IPS-20b (cell line): ENCODE results near the gene SIGLEC8.
"Not testable (repeated sequence)": the region's sequence is repeated elsewhere in the genome, so short reads cannot be mapped to it uniquely, and the experiment has no call there.

Source experiments
- H3K27ac ChIP-seq: one replicate; pipeline ENCODE4 v1.5.1; 2013; ENCODE audit warnings: low read length
- H3K27me3 ChIP-seq: 2 replicates; pipeline ENCODE4 v1.6.1; 2013; ENCODE audit warnings: mild to moderate bottlenecking, low read length, inconsistent platforms; ENCODE audit not compliant: insufficient read depth
- H3K36me3 ChIP-seq: 2 replicates; pipeline ENCODE4 v1.6.1; 2013; ENCODE audit warnings: low read depth, mild to moderate bottlenecking, inconsistent platforms, low read length, moderate library complexity; ENCODE audit not compliant: insufficient read depth
- H3K4me1 ChIP-seq: 2 replicates; pipeline ENCODE4 v1.6.1; 2013; ENCODE audit warnings: mild to moderate bottlenecking, control low read depth, inconsistent platforms, low read length, moderate library complexity; ENCODE audit not compliant: insufficient read depth
- H3K4me3 ChIP-seq: 2 replicates; pipeline ENCODE4 v1.5.1; 2013; ENCODE audit warnings: mild to moderate bottlenecking, low read length, inconsistent platforms
- H3K9ac ChIP-seq: 2 replicates; pipeline ENCODE4 v1.6.1; 2013; ENCODE audit warnings: low read depth, mild to moderate bottlenecking, inconsistent platforms, low read length, moderate library complexity
- H3K9me3 ChIP-seq: 2 replicates; pipeline ENCODE4 v1.6.1; 2013; ENCODE audit warnings: mild to moderate bottlenecking, low read depth, low read length, inconsistent platforms; ENCODE audit not compliant: insufficient read depth

Gene SIGLEC8

DNA sequence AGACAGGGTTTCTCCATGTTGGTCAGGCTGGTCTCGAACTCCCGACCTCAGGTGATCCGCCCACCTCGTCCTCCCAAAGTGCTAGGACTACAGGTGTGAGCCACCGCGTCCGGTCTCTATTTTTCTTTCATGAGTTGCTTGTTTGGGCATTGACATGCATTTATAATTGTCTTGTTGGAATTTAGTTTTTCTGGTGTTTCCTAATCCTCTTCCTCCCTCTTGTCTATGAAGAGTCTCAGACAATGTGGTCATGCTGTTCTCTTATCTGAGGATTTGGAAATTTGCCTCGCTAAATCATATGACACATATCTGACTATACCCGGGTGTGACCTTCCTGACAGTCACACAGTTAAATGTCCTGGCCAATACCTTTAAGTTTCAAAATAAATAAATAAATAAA, 12.7 kb upstream of the SIGLEC8 start:
- H3K36me3 ChIP-seq = no peaks in the 10 kb centered on the region
- H3K4me3 ChIP-seq = no peak overlapping the region
- no peaks in the 10 kb centered on the region for H3K9me3 ChIP-seq
- H3K4me1 ChIP-seq = no peaks in the 10 kb centered on the region
- no peak overlapping the region for H3K27ac ChIP-seq
- H3K27me3 ChIP-seq = peaks cover 27% of the 10 kb centered on the region
- H3K9ac ChIP-seq = no peak overlapping the region

- Histone ChIP-seq H3K27ac (no peak overlapping the region), H3K36me3 (no peaks in the 10 kb centered on the region), H3K9ac (no peak overlapping the region), H3K27me3 (peaks cover 39% of the 10 kb centered on the region), H3K4me3 (no peak overlapping the region), H3K4me1 (no peaks in the 10 kb centered on the region), H3K9me3 (no peaks in the 10 kb centered on the region)
These were observed 11.4 kb upstream of the SIGLEC8 start for GRCh38 chr19:51469629-51470028.

GRCh38 chr19:51469162-51469561, 10.9 kb upstream of the SIGLEC8 start:
- Histone ChIP-seq H3K9ac (no peak overlapping the region), H3K4me3 (no peak overlapping the region), H3K27ac (no peak overlapping the region), H3K36me3 (no peaks in the 10 kb centered on the region), H3K27me3 (peaks cover 43% of the 10 kb centered on the region), H3K4me1 (no peaks in the 10 kb centered on the region), H3K9me3 (no peaks in the 10 kb centered on the region)

GRCh38 chr19:51468545-51468920, 10.3 kb upstream of the SIGLEC8 start:
- Histone ChIP-seq H3K9ac (no peak overlapping the region), H3K27ac (no peak overlapping the region), H3K36me3 (no peaks in the 10 kb centered on the region), H3K9me3 (no peaks in the 10 kb centered on the region), H3K4me3 (no peak overlapping the region), H3K27me3 (peaks cover 41% of the 10 kb centered on the region), H3K4me1 (no peaks in the 10 kb centered on the region)

GRCh38 chr19:51467864-51468544, 9.8 kb upstream of the SIGLEC8 start:
- H3K4me1 ChIP-seq = no peaks in the 10 kb centered on the region
- no peaks in the 10 kb centered on the region for H3K36me3 ChIP-seq
- H3K27me3 ChIP-seq = peaks cover 42% of the 10 kb centered on the region
- H3K9me3 ChIP-seq = no peaks in the 10 kb centered on the region
- no peak overlapping the region for H3K27ac ChIP-seq
- no peak overlapping the region for H3K9ac ChIP-seq
- H3K4me3 ChIP-seq = no peak overlapping the region

- H3K4me1 ChIP-seq = no peaks in the 10 kb centered on the region
- no peaks in the 10 kb centered on the region for H3K9me3 ChIP-seq
- no peak overlapping the region for H3K4me3 ChIP-seq
- no peak overlapping the region for H3K9ac ChIP-seq
- peaks cover 44% of the 10 kb centered on the region for H3K27me3 ChIP-seq
- no peaks in the 10 kb centered on the region for H3K36me3 ChIP-seq
- H3K27ac ChIP-seq = no peak overlapping the region
These were observed 8.5 kb upstream of the SIGLEC8 start for GRCh38 chr19:51466723-51467122.

- H3K36me3 ChIP-seq, H3K9ac ChIP-seq, H3K27ac ChIP-seq, H3K4me1 ChIP-seq, H3K9me3 ChIP-seq, H3K4me3 ChIP-seq: not testable (repeated sequence)
- peaks cover 44% of the 10 kb centered on the region for H3K27me3 ChIP-seq
These were observed 5.8 kb upstream of the SIGLEC8 start for GRCh38 chr19:51463976-51464581.

DNA sequence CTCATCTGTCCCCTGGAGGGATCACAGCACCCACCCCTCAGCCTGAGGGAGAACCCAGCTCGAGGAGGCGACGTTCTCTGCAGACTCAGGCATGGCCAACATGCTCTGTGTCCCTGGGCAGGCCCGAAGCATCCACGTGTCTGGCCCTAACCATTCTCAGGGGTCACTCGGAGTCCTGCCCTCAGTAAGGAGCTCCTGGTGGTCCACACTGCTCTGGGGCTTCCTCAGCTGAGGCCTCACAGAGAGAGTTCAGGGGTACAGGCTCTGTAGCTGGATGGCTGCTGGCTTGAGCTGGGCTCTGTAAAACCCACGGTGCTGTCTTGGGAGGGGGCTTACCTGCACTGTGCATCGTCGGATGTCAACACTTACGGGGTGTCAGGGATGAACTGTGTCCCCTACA, 4.4 kb upstream of the SIGLEC8 start:
- Histone ChIP-seq H3K4me3 (no peak overlapping the region), H3K9me3 (no peaks in the 10 kb centered on the region), H3K9ac (no peak overlapping the region), H3K36me3 (no peaks in the 10 kb centered on the region), H3K27ac (no peak overlapping the region), H3K4me1 (no peaks in the 10 kb centered on the region), H3K27me3 (peaks cover 38% of the 10 kb centered on the region)

GRCh38 chr19:51462276-51462675, 4.0 kb upstream of the SIGLEC8 start:
- peaks cover 34% of the 10 kb centered on the region for H3K27me3 ChIP-seq
- H3K9ac ChIP-seq = no peak overlapping the region
- no peaks in the 10 kb centered on the region for H3K4me1 ChIP-seq
- H3K9me3 ChIP-seq = no peaks in the 10 kb centered on the region
- no peak overlapping the region for H3K27ac ChIP-seq
- no peak overlapping the region for H3K4me3 ChIP-seq
- H3K36me3 ChIP-seq = no peaks in the 10 kb centered on the region

DNA sequence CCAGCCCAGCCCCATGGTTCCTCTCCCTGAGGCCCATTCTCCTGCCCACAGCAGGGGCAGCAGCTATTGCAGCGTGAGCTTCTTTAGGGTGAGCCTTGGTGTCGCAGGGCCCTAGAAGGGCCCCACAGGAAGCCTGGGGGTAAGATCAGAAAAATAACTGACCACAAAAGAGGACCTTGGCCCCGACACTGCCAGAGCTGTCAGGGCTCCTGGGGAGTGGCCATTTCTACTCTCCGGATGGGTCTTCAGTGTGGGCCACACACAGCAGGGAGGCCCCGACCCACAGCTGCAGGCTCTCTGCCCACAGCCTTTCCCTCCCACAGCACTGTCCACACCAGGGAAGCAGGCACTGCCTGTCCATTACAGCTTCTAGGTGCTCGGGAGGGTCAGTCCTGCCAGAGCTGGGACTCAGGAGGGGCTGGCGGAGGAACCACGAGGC, 3.5 kb upstream of the SIGLEC8 start:
- Histone ChIP-seq H3K9ac (no peak overlapping the region), H3K9me3 (no peaks in the 10 kb centered on the region), H3K4me1 (no peaks in the 10 kb centered on the region), H3K27ac (no peak overlapping the region), H3K36me3 (no peaks in the 10 kb centered on the region), H3K4me3 (no peak overlapping the region), H3K27me3 (peaks cover 29% of the 10 kb centered on the region)

DNA sequence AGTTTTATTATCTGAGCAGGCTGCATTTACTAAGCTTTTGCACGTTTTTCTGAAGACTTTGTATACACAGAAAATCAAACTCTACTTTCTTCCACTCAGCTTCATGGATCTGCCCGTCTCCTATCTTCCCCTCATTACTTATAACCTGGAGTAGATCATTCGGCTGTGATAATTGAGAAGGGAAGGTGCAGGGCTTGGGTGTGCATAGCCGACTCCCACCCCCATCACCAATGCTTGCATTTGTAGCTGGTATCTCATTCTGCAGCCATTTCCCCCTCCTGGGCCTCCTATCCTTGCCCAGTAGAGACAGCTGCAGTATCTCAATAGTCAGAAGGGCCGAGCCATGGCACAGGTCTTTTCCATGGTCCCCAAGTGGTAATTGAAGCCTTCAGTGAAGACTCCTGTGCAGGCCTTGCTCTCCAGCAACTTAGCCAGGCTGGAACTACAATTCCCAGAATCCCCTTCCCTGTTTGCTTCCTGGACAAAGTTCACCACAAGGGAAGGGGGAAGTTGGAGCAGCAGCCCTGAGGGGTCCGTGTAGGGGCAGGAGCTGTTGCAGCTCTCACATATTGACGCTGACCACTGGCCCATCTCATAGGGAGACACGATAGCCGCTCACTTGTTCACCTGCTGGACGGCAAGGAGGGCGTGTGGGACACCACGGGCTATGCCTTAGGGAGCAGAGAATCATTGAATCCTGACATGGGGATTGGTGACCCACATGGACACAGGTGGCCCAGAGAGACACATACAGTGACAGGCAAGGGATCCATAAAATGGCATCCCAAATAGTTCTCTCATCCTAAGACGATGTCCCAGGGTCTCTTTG, 2.1 kb upstream of the SIGLEC8 start:
- Histone ChIP-seq H3K27ac (no peak overlapping the region), H3K4me1 (no peaks in the 10 kb centered on the region), H3K27me3 (peaks cover 17% of the 10 kb centered on the region), H3K36me3 (no peaks in the 10 kb centered on the region), H3K4me3 (peak overlapping the region; percentile 48), H3K9me3 (no peaks in the 10 kb centered on the region), H3K9ac (no peak overlapping the region)
